Adrenal gland (tissue), 12 donors: ENCODE measurements around the gene CNKSR1. TPM values are rescaled to one million over a fixed set of nuclear protein-coding genes. Genes with fewer than 3 reads are reported as not detected.
A peak's percentile ranks its signal among the peaks of the same experiment; 100 is the strongest.
"Not testable (repeated sequence)": the region's sequence is repeated elsewhere in the genome, so short reads cannot be mapped to it uniquely, and the experiment has no call there.

Experiments
- DNase-seq, 7 donors: peaks; one replicate each; pipeline ENCODE4 v3.0.0-alpha.2; 2019 to 2020
- H3K27ac ChIP-seq, 5 donors: fragments of 200-600 bp; sonication (generic) in 4 of 5; 1 replicate in 3 of 5; 2 replicates in 2 of 5; pipeline versions ENCODE4 v1.5.1 to v1.8.0; 2016 to 2020; ENCODE audit warnings: mild to moderate bottlenecking in 1 of 5
- H3K27me3 ChIP-seq: fragments of 200-600 bp; 2 replicates; pipeline ENCODE4 v1.8.0; 2021
- H3K36me3 ChIP-seq, 2 donors: fragments of 200-600 bp; replicated peaks in 1 of 2; 1 replicate in 1 of 2; 2 replicates in 1 of 2; pipeline versions ENCODE4 v1.5.1 to v1.8.0; 2018 to 2022
- H3K4me1 ChIP-seq, 2 donors: fragments of 200-600 bp; replicated peaks in 1 of 2; 1 replicate in 1 of 2; 2 replicates in 1 of 2; pipeline versions ENCODE4 v1.5.1 to v1.8.0; 2018 to 2021
- H3K4me3 ChIP-seq, 4 donors: fragments of 200-600 bp; sonication (generic) in 3 of 4; one replicate each; pipeline ENCODE4 v1.5.1; 2016 to 2018
- H3K9me3 ChIP-seq, 3 donors: fragments of 200-600 bp; sonication (generic) in 1 of 3; replicated peaks in 1 of 3; 1 replicate in 2 of 3; 2 replicates in 1 of 3; pipeline versions ENCODE4 v1.5.1 to v1.8.0; 2016 to 2021
- CTCF ChIP-seq, 6 experiments: fragments of 450-650 bp in 4 of 6; fragments of 200-600 bp in 2 of 6; sonication (generic) in 1 of 6; IDR thresholded peaks; 1 replicate in 5 of 6; 2 replicates in 1 of 6; pipeline versions ENCODE4 v1.5.1 to v1.8.0; 2016 to 2021; ENCODE audit warnings: antibody characterized with exemption in 6 of 6, mild to moderate bottlenecking in 2 of 6, moderate library complexity in 1 of 6
- POLR2A ChIP-seq, 2 donors: fragments of 450-650 bp; IDR thresholded peaks; one replicate each; pipeline ENCODE4 v1.6.1; 2017; ENCODE audit warnings: antibody characterized with exemption in 2 of 2, mild to moderate bottlenecking in 2 of 2, moderate library complexity in 1 of 2
- WGBS, 4 donors: extraction: QIAGEN DNeasy Blood & Tissue Kit in 2 of 4; methylation state at CpG; one replicate each; pipeline versions ENCODE4 v1.1.5 to v1.1.7; 2013 to 2017; 5-methylcytosine and 5-hydroxymethylcytosine counted together
- intact Hi-C, 2 donors: fragments of 100-400 bp; cut with DNase I; formaldehyde crosslinking; loops; one replicate each; pipeline versions ENCODE4 v1.14.1 to v1.15.0; 2022 to 2023
- polyA plus RNA-seq, 3 donors: library from polyadenylated mRNA; stranded (reverse); fragments of 200-250 nt in 2 of 3; fragments of 350-450 nt in 1 of 3; fragmentation: Illumina TruSeq in 1 of 3; extraction: RNeasy Lipid Tissue Mini Kit (QIAGEN cat#74804) in 1 of 3; gene quantifications; one replicate each; pipeline ENCODE4 v1.2.3, GENCODE V29; 2013 to 2014
- total RNA-seq, 9 donors: library from RNA; depleted of rRNA in 4 of 9; stranded (reverse); fragments of >200 nt in 4 of 9; fragments of 120-200 nt in 1 of 9; fragmentation: NEBNext Ultra II Directional in 1 of 9; extraction: Animal tissue kit (Norgen Biotek cat#: 25700) in 1 of 9; gene quantifications; one replicate each; pipeline versions ENCODE4 v1.1.0 to v1.2.4, GENCODE V29; 2013 to 2023
- donor health status: healthy with polysubstance abuse.
- donor health status: Bipolar disorder and iron deficiency.
- donor health status: DM: yes; HTN: yes; CAD: no.
- donor health status: DM: no; HTN: no; CAD: no.
- donor health status: DM: no; HTN: no; CAD: no.
- donor health status: DM: yes; HTN: yes; CAD: no.

Gene CNKSR1
- total and polyA plus RNA-seq, 12 donors: 0.17 to 2.1 (median 0.35) TPM; not detected in 4

- no peaks in the 10 kb centered on the region for H3K36me3 ChIP-seq
- no peak overlapping the region for H3K4me3 ChIP-seq
- H3K9me3 ChIP-seq: no peaks in the 10 kb centered on the region
- peaks cover 0 to under 1% of the 10 kb centered on the region in 2 donors for H3K4me1 ChIP-seq
- H3K27me3 ChIP-seq: no peaks in the 10 kb centered on the region
- DNase-seq: no peak
- 67 to 80% (median 73%) methylated on average over 23 to 27 of the region's 27 CpGs for WGBS, 4 donors
- intact Hi-C loops: no loop called here
- TF ChIP-seq CTCF (IDR thresholded peaks at IDR 0.05) (no peak), POLR2A (IDR thresholded peaks at IDR 0.05) (no peak)
- H3K27ac ChIP-seq: no peak overlapping the region
Observed at GRCh38 chr1:26220199-26220912, 43.1 kb downstream of the CNKSR1 start.

GRCh38 chr1:26221094-26221493 is 43.8 kb downstream of the CNKSR1 start:
- intact Hi-C loops: no loop called here
- Histone ChIP-seq H3K27ac (no peak overlapping the region), H3K4me3 (no peak overlapping the region), H3K27me3 (no peaks in the 10 kb centered on the region), H3K4me1 (peaks cover 5 to 6% of the 10 kb centered on the region in 2 donors), H3K36me3 (no peaks in the 10 kb centered on the region), H3K9me3 (no peaks in the 10 kb centered on the region)
- TF ChIP-seq CTCF (IDR thresholded peaks at IDR 0.05): no peak
- TF ChIP-seq POLR2A (IDR thresholded peaks at IDR 0.05): no peak
- peak in 1 of 7 donors; percentile 9 for DNase-seq
- 82 to 87% (median 85%) methylated on average over 2 of the region's 2 CpGs for WGBS, 4 donors

- H3K27me3 ChIP-seq: no peaks in the 10 kb centered on the region
- H3K27ac ChIP-seq: peak overlapping the region in 2 of 5 donors; percentile 15 to 64
- no peaks in the 10 kb centered on the region for H3K36me3 ChIP-seq
- H3K4me1 ChIP-seq: peaks cover 5 to 6% of the 10 kb centered on the region in 2 donors
- H3K4me3 ChIP-seq: peak overlapping the region in 1 of 4 donors; percentile 45
- 71 to 88% (median 76%) methylated on average over 7 of the region's 7 CpGs for WGBS, 4 donors
- TF ChIP-seq CTCF (IDR thresholded peaks at IDR 0.05): no peak
- no peak for TF ChIP-seq POLR2A (IDR thresholded peaks at IDR 0.05)
- intact Hi-C loops: no loop called here
- DNase-seq: peak in 1 of 7 donors; percentile 35
- no peaks in the 10 kb centered on the region for H3K9me3 ChIP-seq
Observed at GRCh38 chr1:26224606-26225005, 47.3 kb downstream of the CNKSR1 start.

GRCh38 chr1:26225033-26225831 is 47.9 kb downstream of the CNKSR1 start:
- Histone ChIP-seq H3K4me3 (peak overlapping the region in 3 of 4 donors; percentile 5 to 45 (median 10)), H3K9me3 (no peaks in the 10 kb centered on the region), H3K27me3 (no peaks in the 10 kb centered on the region), H3K27ac (peak overlapping the region in 2 of 5 donors; percentile 15 to 64), H3K4me1 (peaks cover 5 to 6% of the 10 kb centered on the region in 2 donors), H3K36me3 (no peaks in the 10 kb centered on the region)
- 3 to 7% (median 6%) methylated on average over 6 to 50 of the region's 50 CpGs for WGBS, 4 donors
- DNase-seq: peak; percentile 74 to 89 (median 84)
- TF ChIP-seq CTCF (IDR thresholded peaks at IDR 0.05) (no peak), POLR2A (IDR thresholded peaks at IDR 0.05) (peak in 1 of 2 donors; percentile 54)
- intact Hi-C loops: no loop called here

- not testable (repeated sequence) for H3K27me3 ChIP-seq, H3K4me3 ChIP-seq, H3K9me3 ChIP-seq, H3K36me3 ChIP-seq, DNase-seq, H3K4me1 ChIP-seq, H3K27ac ChIP-seq
- 67 to 87% (median 77%) methylated on average over 2 of the region's 2 CpGs for WGBS, 4 donors
- intact Hi-C loops: loop anchor here in 1 of 2 donors (5.0 kb wide), 1 partner anchor 63 kb away; the partner anchor contains the start of genes C1orf232 and ZNF593
Observed at GRCh38 chr1:26230682-26231081, 53.4 kb downstream of the CNKSR1 start.
